Activated T-helper 1 cell treated with anti-CD3 and anti-CD28 coated beads, Interleukin-2, amount 50 U/mL, for 16 hours (primary cell): Measurements from ENCODE around the gene IGFBP2.
"Not testable (repeated sequence)": the region's sequence is repeated elsewhere in the genome, so short reads cannot be mapped to it uniquely, and the experiment has no call there.

Experiments
- DNase-seq, 2 donors: peaks; one replicate each; pipeline ENCODE4 v3.0.0-alpha.2; 2020; ENCODE audit warnings: low read depth in 1 of 2, low spot score in 1 of 2

IGFBP2 gene

GRCh38 chr2:216632952-216633615, at the start of gene IGFBP2:
Gene IGFBP2, plus strand, starts transcription at chr2:216633420. Its CDS starts 104 bp downstream, at chr2:216633524.
- no peak for DNase-seq

GRCh38 chr2:216583606-216584005, 49.6 kb upstream of the IGFBP2 start:
- DNase-seq: no peak

GRCh38 chr2:216584112-216584511, 49.1 kb upstream of the IGFBP2 start:
- DNase-seq: no peak

GRCh38 chr2:216585441-216585840, 47.8 kb upstream of the IGFBP2 start:
- no peak for DNase-seq

- DNase-seq: no peak
Measured at GRCh38 chr2:216588861-216589710, 44.1 kb upstream of the IGFBP2 start.

- no peak for DNase-seq
Measured at GRCh38 chr2:216589791-216590190, 43.4 kb upstream of the IGFBP2 start.

- DNase-seq: no peak
Measured at GRCh38 chr2:216590780-216591179, 42.4 kb upstream of the IGFBP2 start.

- DNase-seq: no peak
Measured at GRCh38 chr2:216591480-216591879, 41.7 kb upstream of the IGFBP2 start.

GRCh38 chr2:216594081-216594480, 39.1 kb upstream of the IGFBP2 start:
- no peak for DNase-seq

- DNase-seq: no peak
Measured at GRCh38 chr2:216596236-216596979, 36.8 kb upstream of the IGFBP2 start.

GRCh38 chr2:216596980-216597509, 36.2 kb upstream of the IGFBP2 start:
- DNase-seq: no peak

- DNase-seq: not testable (repeated sequence)
Measured at GRCh38 chr2:216597825-216598224, 35.4 kb upstream of the IGFBP2 start.

GRCh38 chr2:216601632-216602409, 31.4 kb upstream of the IGFBP2 start:
- no peak for DNase-seq

- DNase-seq: no peak
Measured at GRCh38 chr2:216603010-216603883, 30.0 kb upstream of the IGFBP2 start.

- no peak for DNase-seq
Measured at GRCh38 chr2:216603884-216604245, 29.4 kb upstream of the IGFBP2 start.

GRCh38 chr2:216604458-216604857, 28.8 kb upstream of the IGFBP2 start:
- DNase-seq: no peak

- DNase-seq: no peak
Measured at GRCh38 chr2:216606551-216607276, 26.5 kb upstream of the IGFBP2 start.

GRCh38 chr2:216607277-216607560, 26.0 kb upstream of the IGFBP2 start:
- no peak for DNase-seq

- no peak for DNase-seq
Measured at GRCh38 chr2:216608525-216608924, 24.7 kb upstream of the IGFBP2 start.
